Duodenal mucosa (tissue), 2 donors: Measurements from ENCODE around the gene TRMT2A.
A peak's percentile ranks its signal among the peaks of the same experiment; 100 is the strongest.

Source experiments
- H3K27ac ChIP-seq: one replicate; pipeline ENCODE4 v1.7.0; 2013; ENCODE audit warnings: low read depth, low read length
- H3K27me3 ChIP-seq, 2 donors: one replicate each; pipeline ENCODE4 v1.7.0; 2013; ENCODE audit warnings: low read length in 2 of 2, control low read depth in 1 of 2; ENCODE audit not compliant: insufficient read depth in 2 of 2, control insufficient read depth in 1 of 2
- H3K36me3 ChIP-seq, 2 donors: one replicate each; pipeline ENCODE4 v1.7.0; 2013; ENCODE audit warnings: low read length in 2 of 2, control low read depth in 1 of 2; ENCODE audit not compliant: insufficient read depth in 2 of 2, control insufficient read depth in 1 of 2
- H3K4me1 ChIP-seq, 2 donors: one replicate each; pipeline ENCODE4 v1.7.0; 2013; ENCODE audit warnings: low read length in 2 of 2, control low read depth in 1 of 2; ENCODE audit not compliant: insufficient read depth in 2 of 2, control insufficient read depth in 1 of 2
- H3K4me3 ChIP-seq, 2 donors: one replicate each; pipeline ENCODE4 v1.7.0; 2013; ENCODE audit warnings: low read length in 2 of 2, low read depth in 1 of 2
- H3K9ac ChIP-seq, 2 donors: one replicate each; pipeline ENCODE4 v1.7.0; 2013; ENCODE audit warnings: low read length in 2 of 2, low read depth in 1 of 2
- H3K9me3 ChIP-seq, 2 donors: one replicate each; pipeline ENCODE4 v1.7.0; 2013; ENCODE audit warnings: low read length in 2 of 2, control low read depth in 1 of 2; ENCODE audit not compliant: control insufficient read depth in 1 of 2

TRMT2A gene

DNA sequence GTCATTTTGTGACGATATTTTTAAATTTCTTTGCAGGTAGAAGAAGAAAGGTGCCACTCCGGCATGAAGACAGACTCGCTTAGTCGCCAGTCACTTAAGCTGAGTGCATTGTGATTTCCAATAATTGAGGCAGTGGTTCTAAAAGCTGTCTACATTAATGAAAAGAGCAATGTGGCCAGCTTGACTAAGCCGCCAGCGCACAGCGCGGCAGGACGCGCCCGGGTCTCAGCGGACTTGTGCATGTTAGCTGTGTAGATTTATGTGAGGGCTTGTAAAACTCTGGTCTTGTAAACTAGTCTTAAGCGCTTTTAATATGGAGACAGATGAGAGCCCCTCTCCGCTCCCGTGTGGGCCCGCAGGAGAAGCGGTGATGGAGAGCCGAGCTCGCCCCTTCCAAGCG, 31.4 kb downstream of the TRMT2A start:
- no peak overlapping the region for H3K4me3 ChIP-seq
- H3K27ac ChIP-seq = no peak overlapping the region
- H3K36me3 ChIP-seq = peaks cover 40 to 57% of the 10 kb centered on the region in 2 donors
- peaks cover 22 to 38% of the 10 kb centered on the region in 2 donors for H3K4me1 ChIP-seq
- no peak overlapping the region for H3K9ac ChIP-seq
- no peaks in the 10 kb centered on the region for H3K9me3 ChIP-seq
- no peaks in the 10 kb centered on the region for H3K27me3 ChIP-seq

- H3K9me3 ChIP-seq = no peaks in the 10 kb centered on the region
- no peaks in the 10 kb centered on the region for H3K27me3 ChIP-seq
- peaks cover 22 to 40% of the 10 kb centered on the region in 2 donors for H3K4me1 ChIP-seq
- H3K4me3 ChIP-seq = no peak overlapping the region
- peaks cover 32 to 48% of the 10 kb centered on the region in 2 donors for H3K36me3 ChIP-seq
- no peak overlapping the region for H3K27ac ChIP-seq
- H3K9ac ChIP-seq = no peak overlapping the region
Measured at GRCh38 chr22:20084547-20085413, 32.2 kb downstream of the TRMT2A start.

- peaks cover 22 to 40% of the 10 kb centered on the region in 2 donors for H3K4me1 ChIP-seq
- H3K36me3 ChIP-seq = peaks cover 26 to 40% of the 10 kb centered on the region in 2 donors
- H3K4me3 ChIP-seq = no peak overlapping the region
- H3K27ac ChIP-seq = no peak overlapping the region
- H3K27me3 ChIP-seq = no peaks in the 10 kb centered on the region
- no peaks in the 10 kb centered on the region for H3K9me3 ChIP-seq
- H3K9ac ChIP-seq = no peak overlapping the region
Measured at GRCh38 chr22:20083891-20084546, 33.0 kb downstream of the TRMT2A start.

GRCh38 chr22:20083157-20083890, 33.7 kb downstream of the TRMT2A start:
- peak overlapping the region in 1 of 2 donors; percentile 8 for H3K9ac ChIP-seq
- H3K27ac ChIP-seq = no peak overlapping the region
- H3K27me3 ChIP-seq = no peaks in the 10 kb centered on the region
- peaks cover 25 to 34% of the 10 kb centered on the region in 2 donors for H3K36me3 ChIP-seq
- H3K4me1 ChIP-seq = peaks cover 22 to 40% of the 10 kb centered on the region in 2 donors
- H3K4me3 ChIP-seq = no peak overlapping the region
- no peaks in the 10 kb centered on the region for H3K9me3 ChIP-seq

GRCh38 chr22:20080776-20081654, 36.0 kb downstream of the TRMT2A start:
- Histone ChIP-seq H3K27me3 (no peaks in the 10 kb centered on the region), H3K9me3 (no peaks in the 10 kb centered on the region), H3K4me1 (peaks cover 22 to 40% of the 10 kb centered on the region in 2 donors), H3K27ac (peak overlapping the region; percentile 50), H3K36me3 (peaks cover 5 to 10% of the 10 kb centered on the region in 2 donors), H3K4me3 (peak overlapping the region; percentile 88 to 94), H3K9ac (peak overlapping the region; percentile 85 to 91)

- Histone ChIP-seq H3K9ac (peak overlapping the region; percentile 85 to 91), H3K27ac (peak overlapping the region; percentile 50), H3K4me3 (peak overlapping the region; percentile 88 to 94), H3K9me3 (no peaks in the 10 kb centered on the region), H3K36me3 (peaks cover 0 to 4% of the 10 kb centered on the region in 2 donors), H3K27me3 (no peaks in the 10 kb centered on the region), H3K4me1 (peaks cover 22 to 40% of the 10 kb centered on the region in 2 donors)
Measured at GRCh38 chr22:20080445-20080775, 36.6 kb downstream of the TRMT2A start.

DNA sequence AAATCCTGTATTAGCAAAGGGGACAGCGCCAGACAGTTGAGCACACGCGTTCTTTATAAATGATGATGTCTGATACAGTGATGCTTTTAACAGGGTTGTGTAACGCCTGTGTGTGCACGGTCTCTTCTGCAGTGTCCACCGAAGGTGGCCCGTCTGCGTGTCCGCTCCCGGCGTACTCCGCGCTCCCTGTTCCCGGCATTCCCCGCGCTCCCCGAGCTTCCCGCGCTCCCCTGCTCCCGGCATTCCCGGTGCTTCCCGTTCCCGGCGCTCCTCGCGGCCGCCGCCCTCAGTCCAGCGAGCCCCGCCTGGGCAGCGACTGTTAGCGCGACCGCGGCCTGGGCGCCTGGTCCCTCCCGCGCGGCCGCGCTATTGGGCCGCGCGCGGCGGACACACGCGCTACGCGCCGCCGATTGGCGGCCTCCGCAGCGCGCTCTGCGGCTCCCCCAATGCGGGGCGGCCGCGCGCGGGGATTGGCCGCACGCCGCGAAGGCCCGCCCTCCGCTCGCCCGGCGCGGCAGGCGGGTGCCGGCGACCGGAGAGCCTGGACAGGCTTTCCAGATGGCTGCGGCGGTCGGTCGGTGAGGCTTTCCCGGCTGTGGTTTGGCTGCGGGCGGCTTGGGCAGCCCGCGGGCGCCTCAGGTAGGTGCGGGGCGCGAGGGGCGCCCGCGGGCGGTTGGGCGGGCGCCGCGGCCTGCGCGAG, 37.1 kb downstream of the TRMT2A start, which contains the start of gene DGCR8:
DGCR8 (plus strand) TSS at position 497 of the 700 bp plus-strand sequence. CDS start 5,723 bp downstream, outside the sequence.
- peak within 1 kb of the TSS; percentile 88 to 94 for H3K4me3 ChIP-seq
- H3K27me3 ChIP-seq = no peaks in the 10 kb centered on the region
- H3K27ac ChIP-seq = peak within 1 kb of the TSS; percentile 79
- peak within 1 kb of the TSS; percentile 85 to 91 for H3K9ac ChIP-seq
- no peaks in the 10 kb centered on the region for H3K9me3 ChIP-seq
- peaks cover 0 to 3% of the 10 kb centered on the region in 2 donors for H3K36me3 ChIP-seq
- H3K4me1 ChIP-seq = peaks cover 22 to 38% of the 10 kb centered on the region in 2 donors

DNA sequence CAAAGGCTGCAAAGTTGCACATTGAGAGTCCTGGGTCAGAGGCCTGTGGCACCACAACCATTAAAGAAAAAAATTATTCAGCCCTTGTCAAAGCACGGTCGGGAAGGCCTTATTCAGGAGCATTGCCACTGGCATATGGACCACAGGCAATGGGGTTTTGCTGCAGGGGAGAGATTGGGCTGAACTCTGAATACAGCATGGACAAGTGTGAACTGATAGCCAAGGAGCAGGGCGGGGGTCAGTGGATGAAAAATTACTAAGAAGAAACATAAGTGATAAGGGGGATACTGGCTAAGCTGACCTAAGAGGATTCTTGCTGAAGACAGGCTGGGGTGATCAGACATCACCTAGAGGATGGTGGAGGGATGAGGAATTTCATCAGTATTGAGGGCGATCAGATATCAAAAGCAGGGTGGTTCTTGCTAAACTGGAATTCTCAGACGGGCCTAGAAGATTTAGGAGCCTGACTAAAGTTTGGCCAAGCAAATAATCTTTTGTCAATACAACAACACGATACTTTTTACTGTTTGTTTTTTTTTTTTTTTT, 40.3 kb downstream of the TRMT2A start:
- Histone ChIP-seq H3K27ac (no peak overlapping the region), H3K4me1 (peaks cover 10 to 12% of the 10 kb centered on the region in 2 donors), H3K4me3 (no peak overlapping the region), H3K27me3 (no peaks in the 10 kb centered on the region), H3K9me3 (no peaks in the 10 kb centered on the region), H3K36me3 (no peaks in the 10 kb centered on the region), H3K9ac (no peak overlapping the region)
